ENCODE data around the gene SHISA4.
"Not testable (repeated sequence)": the region's sequence is repeated elsewhere in the genome, so short reads cannot be mapped to it uniquely, and the experiment has no call there.

The SHISA4 gene

GRCh38 chr1:201888282-201889089 is at the start of gene SHISA4:
Gene SHISA4 (plus strand): TSS chr1:201888898. CDS start chr1:201888995, 97 bp downstream.
- no peak within 1 kb of the TSS for H3K27ac Mint-ChIP-seq
- no peaks in the 10 kb centered on the region for H3K9me3 Mint-ChIP-seq (ENCODE audit: low read depth)
- no peaks in the 10 kb centered on the region for H3K36me3 Mint-ChIP-seq
- H3K4me1 Mint-ChIP-seq (ENCODE audit: low read depth) = peaks cover 11% of the 10 kb centered on the region
- peaks cover 21% of the 10 kb centered on the region for H3K27me3 Mint-ChIP-seq
- peak within 1 kb of the TSS; percentile 87 for H3K4me3 Mint-ChIP-seq

- H3K4me3 Mint-ChIP-seq; H3K27me3 Mint-ChIP-seq; H3K9me3 Mint-ChIP-seq (ENCODE audit: low read depth); H3K36me3 Mint-ChIP-seq; H3K27ac Mint-ChIP-seq: not testable (repeated sequence)
- H3K4me1 Mint-ChIP-seq (ENCODE audit: low read depth) = peaks cover 42% of the 10 kb centered on the region
Measured at GRCh38 chr1:201839089-201839488, 49.6 kb upstream of the SHISA4 start.

GRCh38 chr1:201840055-201840454 is 48.6 kb upstream of the SHISA4 start:
- Mint-ChIP-seq H3K27ac (no peak overlapping the region), H3K9me3 (ENCODE audit: low read depth) (no peaks in the 10 kb centered on the region), H3K36me3 (peaks cover 4% of the 10 kb centered on the region), H3K27me3 (no peaks in the 10 kb centered on the region), H3K4me3 (no peak overlapping the region), H3K4me1 (ENCODE audit: low read depth) (peaks cover 38% of the 10 kb centered on the region)

GRCh38 chr1:201840490-201840889 is 48.2 kb upstream of the SHISA4 start:
- H3K36me3 Mint-ChIP-seq = peaks cover 4% of the 10 kb centered on the region
- H3K27me3 Mint-ChIP-seq = no peaks in the 10 kb centered on the region
- peaks cover 39% of the 10 kb centered on the region for H3K4me1 Mint-ChIP-seq (ENCODE audit: low read depth)
- H3K27ac Mint-ChIP-seq = no peak overlapping the region
- no peaks in the 10 kb centered on the region for H3K9me3 Mint-ChIP-seq (ENCODE audit: low read depth)
- no peak overlapping the region for H3K4me3 Mint-ChIP-seq

- Mint-ChIP-seq H3K4me3 (no peak overlapping the region), H3K27me3 (no peaks in the 10 kb centered on the region), H3K36me3 (peaks cover 4% of the 10 kb centered on the region), H3K27ac (no peak overlapping the region), H3K9me3 (ENCODE audit: low read depth) (no peaks in the 10 kb centered on the region), H3K4me1 (ENCODE audit: low read depth) (peaks cover 41% of the 10 kb centered on the region)
Measured at GRCh38 chr1:201841265-201841912, 47.3 kb upstream of the SHISA4 start.

GRCh38 chr1:201842472-201843027 is 46.1 kb upstream of the SHISA4 start:
- H3K4me1 Mint-ChIP-seq (ENCODE audit: low read depth) = peaks cover 34% of the 10 kb centered on the region
- no peak overlapping the region for H3K27ac Mint-ChIP-seq
- no peak overlapping the region for H3K4me3 Mint-ChIP-seq
- H3K27me3 Mint-ChIP-seq = no peaks in the 10 kb centered on the region
- H3K36me3 Mint-ChIP-seq = peaks cover 2% of the 10 kb centered on the region
- H3K9me3 Mint-ChIP-seq (ENCODE audit: low read depth) = no peaks in the 10 kb centered on the region

GRCh38 chr1:201845331-201846083 is 43.2 kb upstream of the SHISA4 start:
- Mint-ChIP-seq H3K36me3 (no peaks in the 10 kb centered on the region), H3K4me1 (ENCODE audit: low read depth) (peaks cover 25% of the 10 kb centered on the region), H3K27ac (no peak overlapping the region), H3K27me3 (no peaks in the 10 kb centered on the region), H3K4me3 (no peak overlapping the region), H3K9me3 (ENCODE audit: low read depth) (no peaks in the 10 kb centered on the region)

- no peak overlapping the region for H3K4me3 Mint-ChIP-seq
- H3K4me1 Mint-ChIP-seq (ENCODE audit: low read depth) = peaks cover 18% of the 10 kb centered on the region
- H3K9me3 Mint-ChIP-seq (ENCODE audit: low read depth) = no peaks in the 10 kb centered on the region
- H3K27ac Mint-ChIP-seq = no peak overlapping the region
- no peaks in the 10 kb centered on the region for H3K27me3 Mint-ChIP-seq
- H3K36me3 Mint-ChIP-seq = peaks cover 2% of the 10 kb centered on the region
Measured at GRCh38 chr1:201847150-201847549, 41.5 kb upstream of the SHISA4 start.

- H3K4me1 Mint-ChIP-seq (ENCODE audit: low read depth) = peaks cover 14% of the 10 kb centered on the region
- no peak overlapping the region for H3K4me3 Mint-ChIP-seq
- H3K27ac Mint-ChIP-seq = no peak overlapping the region
- peaks cover 7% of the 10 kb centered on the region for H3K36me3 Mint-ChIP-seq
- H3K9me3 Mint-ChIP-seq (ENCODE audit: low read depth) = no peaks in the 10 kb centered on the region
- H3K27me3 Mint-ChIP-seq = no peaks in the 10 kb centered on the region
Measured at GRCh38 chr1:201848230-201848629, 40.5 kb upstream of the SHISA4 start.

- H3K27me3 Mint-ChIP-seq = no peaks in the 10 kb centered on the region
- peaks cover 10% of the 10 kb centered on the region for H3K4me1 Mint-ChIP-seq (ENCODE audit: low read depth)
- no peaks in the 10 kb centered on the region for H3K9me3 Mint-ChIP-seq (ENCODE audit: low read depth)
- peaks cover 8% of the 10 kb centered on the region for H3K36me3 Mint-ChIP-seq
- H3K4me3 Mint-ChIP-seq = no peak overlapping the region
- H3K27ac Mint-ChIP-seq = peak overlapping the region; percentile 37
Measured at GRCh38 chr1:201849372-201850052, 39.2 kb upstream of the SHISA4 start.

GRCh38 chr1:201850053-201850397 is 38.7 kb upstream of the SHISA4 start:
- peaks cover 9% of the 10 kb centered on the region for H3K4me1 Mint-ChIP-seq (ENCODE audit: low read depth)
- H3K27ac Mint-ChIP-seq = no peak overlapping the region
- no peak overlapping the region for H3K4me3 Mint-ChIP-seq
- H3K27me3 Mint-ChIP-seq = no peaks in the 10 kb centered on the region
- no peaks in the 10 kb centered on the region for H3K9me3 Mint-ChIP-seq (ENCODE audit: low read depth)
- peaks cover 8% of the 10 kb centered on the region for H3K36me3 Mint-ChIP-seq

- Mint-ChIP-seq H3K27me3 (no peaks in the 10 kb centered on the region), H3K27ac (no peak overlapping the region), H3K9me3 (ENCODE audit: low read depth) (no peaks in the 10 kb centered on the region), H3K4me1 (ENCODE audit: low read depth) (peaks cover 2% of the 10 kb centered on the region), H3K36me3 (peaks cover 12% of the 10 kb centered on the region), H3K4me3 (no peak overlapping the region)
Measured at GRCh38 chr1:201851949-201852348, 36.7 kb upstream of the SHISA4 start.

- peaks cover 17% of the 10 kb centered on the region for H3K36me3 Mint-ChIP-seq
- not testable (repeated sequence) for H3K27ac Mint-ChIP-seq; H3K9me3 Mint-ChIP-seq (ENCODE audit: low read depth); H3K27me3 Mint-ChIP-seq; H3K4me3 Mint-ChIP-seq; H3K4me1 Mint-ChIP-seq (ENCODE audit: low read depth)
Measured at GRCh38 chr1:201856722-201857121, 32.0 kb upstream of the SHISA4 start.

- Mint-ChIP-seq H3K27me3 (no peaks in the 10 kb centered on the region), H3K36me3 (peaks cover 10% of the 10 kb centered on the region), H3K9me3 (ENCODE audit: low read depth) (no peaks in the 10 kb centered on the region), H3K4me1 (ENCODE audit: low read depth) (no peaks in the 10 kb centered on the region), H3K27ac (no peak overlapping the region), H3K4me3 (no peak overlapping the region)
Measured at GRCh38 chr1:201859424-201859823, 29.3 kb upstream of the SHISA4 start.
